GM12873 (cell line): Measurements from ENCODE around the gene TSPAN3.

ENCODE experiments used
- CTCF ChIP-seq: IDR thresholded peaks from 2 replicates; pipeline ENCODE4 v1.5.1; 2012; ENCODE audit warnings: low read depth, mild to moderate bottlenecking, moderate library complexity, low read length, control low read depth; ENCODE audit not compliant: insufficient read depth; ENCODE audit errors: missing control alignments

Gene TSPAN3

GRCh38 chr15:77048135-77048876, 22.6 kb downstream of the TSPAN3 start:
- TF ChIP-seq CTCF: no peak

GRCh38 chr15:77046704-77047412, 24.1 kb downstream of the TSPAN3 start:
- TF ChIP-seq CTCF: no peak

- TF ChIP-seq CTCF: no peak
These were observed 24.9 kb downstream of the TSPAN3 start for GRCh38 chr15:77045985-77046384.

- TF ChIP-seq CTCF: no peak
These were observed 26.5 kb downstream of the TSPAN3 start for GRCh38 chr15:77044228-77045042.

GRCh38 chr15:77042955-77043920, 27.7 kb downstream of the TSPAN3 start:
- no peak for TF ChIP-seq CTCF

- no peak for TF ChIP-seq CTCF
These were observed 28.5 kb downstream of the TSPAN3 start for GRCh38 chr15:77042245-77042919.
